Brain microvascular endothelial cell (primary cell): Measurements from ENCODE around the gene GRB7.

Experiments
- DNase-seq: peaks from one replicate; pipeline ENCODE4 v3.0.0-alpha.2; 2020
- H3K27ac ChIP-seq: fragments of 250-450 bp; sonication (Bioruptor Pico); 2 replicates; pipeline ENCODE4 v1.5.1; 2020; ENCODE audit warnings: mild to moderate bottlenecking, moderate library complexity
- H3K27me3 ChIP-seq: fragments of 250-450 bp; sonication (Bioruptor Pico); replicated peaks from 2 replicates; pipeline ENCODE4 v1.5.1; 2020; ENCODE audit warnings: mild to moderate bottlenecking
- H3K36me3 ChIP-seq: fragments of 250-450 bp; sonication (Bioruptor Pico); replicated peaks from 2 replicates; pipeline ENCODE4 v1.5.1; 2020; ENCODE audit warnings: mild to moderate bottlenecking
- H3K4me3 ChIP-seq: 2 replicates; pipeline ENCODE4 v1.5.1; 2011; ENCODE audit warnings: low read depth, mild to moderate bottlenecking, control low read depth, low read length, moderate library complexity
- in situ Hi-C: cut with HindIII; loops from 2 replicates; pipeline ENCODE4 v1.10.0; 2017; ENCODE audit warnings: low sequenced_read_pairs, low pct_ligation_motif_present
- TF ChIP-seq, protein P1 (sequence below): IDR thresholded peaks from 2 replicates; pipeline ENCODE4 v1.5.1; 2011; ENCODE audit warnings: low read depth, mild to moderate bottlenecking, moderate library complexity, low read length, control low read depth, inconsistent platforms; ENCODE audit errors: missing control alignments

GRB7 gene

DNA sequence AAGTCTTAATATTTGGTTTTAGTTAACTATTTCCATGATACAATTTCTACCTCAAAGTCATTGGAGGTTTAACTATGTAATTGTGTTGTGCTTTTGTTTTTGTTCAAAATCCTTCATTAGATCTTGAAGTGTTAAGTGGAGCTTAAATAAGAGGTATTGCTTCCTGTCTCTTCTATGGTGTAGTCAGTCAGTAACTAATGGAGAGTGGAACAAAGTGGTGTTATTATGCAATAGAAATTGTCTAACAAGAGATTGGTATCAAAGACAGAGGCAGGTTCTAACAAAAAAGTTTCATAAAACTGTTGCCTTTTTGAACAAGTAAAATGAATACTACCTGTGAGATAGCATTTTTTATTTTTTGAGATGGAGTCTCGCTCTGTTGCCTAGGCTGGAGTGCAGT, 45.2 kb downstream of the GRB7 start:
- H3K27me3 ChIP-seq, result peaks cover 7% of the 10 kb centered on the region
- H3K36me3 ChIP-seq, result no peaks in the 10 kb centered on the region
- H3K4me3 ChIP-seq, result no peak overlapping the region
- H3K27ac ChIP-seq, result no peak overlapping the region
- in situ Hi-C loops, result no loop called here
- TF ChIP-seq, protein P1, sequence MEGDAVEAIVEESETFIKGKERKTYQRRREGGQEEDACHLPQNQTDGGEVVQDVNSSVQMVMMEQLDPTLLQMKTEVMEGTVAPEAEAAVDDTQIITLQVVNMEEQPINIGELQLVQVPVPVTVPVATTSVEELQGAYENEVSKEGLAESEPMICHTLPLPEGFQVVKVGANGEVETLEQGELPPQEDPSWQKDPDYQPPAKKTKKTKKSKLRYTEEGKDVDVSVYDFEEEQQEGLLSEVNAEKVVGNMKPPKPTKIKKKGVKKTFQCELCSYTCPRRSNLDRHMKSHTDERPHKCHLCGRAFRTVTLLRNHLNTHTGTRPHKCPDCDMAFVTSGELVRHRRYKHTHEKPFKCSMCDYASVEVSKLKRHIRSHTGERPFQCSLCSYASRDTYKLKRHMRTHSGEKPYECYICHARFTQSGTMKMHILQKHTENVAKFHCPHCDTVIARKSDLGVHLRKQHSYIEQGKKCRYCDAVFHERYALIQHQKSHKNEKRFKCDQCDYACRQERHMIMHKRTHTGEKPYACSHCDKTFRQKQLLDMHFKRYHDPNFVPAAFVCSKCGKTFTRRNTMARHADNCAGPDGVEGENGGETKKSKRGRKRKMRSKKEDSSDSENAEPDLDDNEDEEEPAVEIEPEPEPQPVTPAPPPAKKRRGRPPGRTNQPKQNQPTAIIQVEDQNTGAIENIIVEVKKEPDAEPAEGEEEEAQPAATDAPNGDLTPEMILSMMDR, result no peak
- no peak for DNase-seq

DNA sequence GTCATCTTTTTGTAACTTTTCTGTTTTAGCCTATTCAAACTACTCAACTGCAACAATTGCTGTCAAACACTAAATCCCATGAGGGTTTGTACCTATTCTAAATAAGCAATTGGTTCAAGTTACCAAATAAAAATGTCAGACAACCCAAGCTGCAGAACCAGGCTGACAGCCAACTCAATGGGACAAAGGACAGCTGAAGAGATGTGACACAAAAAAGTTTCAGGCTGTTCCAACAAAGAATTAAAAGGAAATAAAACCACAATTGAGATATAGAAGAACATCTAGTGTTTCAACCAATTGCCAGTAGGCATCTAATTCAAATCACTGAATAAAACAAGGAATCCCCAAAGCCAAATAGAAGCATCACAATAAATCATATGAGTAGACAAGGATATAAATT, 49.3 kb downstream of the GRB7 start:
- peaks cover 9% of the 10 kb centered on the region for H3K27me3 ChIP-seq
- H3K27ac ChIP-seq, result no peak overlapping the region
- no peak overlapping the region for H3K4me3 ChIP-seq
- no peaks in the 10 kb centered on the region for H3K36me3 ChIP-seq
- in situ Hi-C loops, result no loop called here
- TF ChIP-seq, protein P1, result no peak
- no peak for DNase-seq

GRCh38 chr17:39787743-39788484, 50.2 kb downstream of the GRB7 start:
- in situ Hi-C loops, result no loop called here
- TF ChIP-seq, protein P1, result no peak
- no peak overlapping the region for H3K4me3 ChIP-seq
- DNase-seq, result no peak
- H3K27ac ChIP-seq, result no peak overlapping the region
- H3K36me3 ChIP-seq, result no peaks in the 10 kb centered on the region
- peaks cover 13% of the 10 kb centered on the region for H3K27me3 ChIP-seq

- Histone ChIP-seq H3K27ac (no peak overlapping the region), H3K4me3 (no peak overlapping the region), H3K27me3 (peaks cover 17% of the 10 kb centered on the region), H3K36me3 (no peaks in the 10 kb centered on the region)
- in situ Hi-C loops, result no loop called here
- no peak for DNase-seq
- TF ChIP-seq, protein P1, result no peak
Measured at GRCh38 chr17:39791111-39791992, 53.6 kb downstream of the GRB7 start.

- in situ Hi-C loops, result no loop called here
Measured at GRCh38 chr17:39792526-39793221, 54.9 kb downstream of the GRB7 start.

More at GRCh38 chr17:39792526-39793221, 54.9 kb downstream of the GRB7 start:
- Histone ChIP-seq H3K27me3 (peaks cover 15% of the 10 kb centered on the region), H3K4me3 (no peak overlapping the region), H3K27ac (no peak overlapping the region), H3K36me3 (no peaks in the 10 kb centered on the region)
- TF ChIP-seq, protein P1, result no peak
- no peak for DNase-seq
